ENCODE measurements around the gene KAZN.

- TF ChIP-seq CTCF (IDR thresholded peaks at IDR 0.05; ENCODE audit: low read depth, low read length, poor library complexity, severe bottlenecking) (no peak), EZH2phosphoT487 (IDR thresholded peaks at IDR 0.05; ENCODE audit: borderline replicate concordance, low read length) (no peak)
Measured at GRCh38 chr1:14682941-14683621, 84.6 kb downstream of the KAZN start.
